Stimulated activated CD8-positive, alpha-beta memory T cell treated with anti-CD3 and anti-CD28 coated beads, Interleukin-7, amount 100 ng/mL, for 1 hour (primary cell): ENCODE results near the gene SH3PXD2B.

Experiments used
- DNase-seq, 2 donors: peaks; one replicate each; pipeline ENCODE4 v3.0.0-alpha.2; 2020; ENCODE audit warnings: low read depth in 2 of 2

SH3PXD2B gene

GRCh38 chr5:172454358-172455086 lies at the start of gene SH3PXD2B:
Gene SH3PXD2B, minus strand, starts transcription at chr5:172454525. Its CDS starts 173 bp downstream, at chr5:172454352.
- DNase-seq, result no peak

- no peak for DNase-seq
Observed at GRCh38 chr5:172502969-172503368, 48.6 kb upstream of the SH3PXD2B start.

DNA sequence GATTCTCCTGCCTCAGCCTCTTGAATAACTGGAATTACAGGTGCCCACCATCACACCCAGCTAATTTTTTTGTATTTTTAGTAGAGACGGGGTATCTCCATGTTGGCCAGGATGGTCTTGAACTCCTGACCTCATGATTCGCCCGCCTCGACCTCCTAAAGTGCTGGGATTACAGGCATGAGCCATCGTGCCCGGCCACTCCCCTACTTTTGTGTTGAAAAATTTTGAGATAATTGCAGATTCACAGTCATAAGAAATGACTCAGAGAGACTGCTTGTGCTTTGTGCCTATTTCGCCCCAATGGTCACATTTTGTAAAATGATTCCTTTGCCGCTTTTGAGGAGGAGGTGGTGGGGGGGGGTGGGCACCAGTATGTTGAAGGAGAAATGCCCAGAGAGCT lies 48.1 kb upstream of the SH3PXD2B start:
- DNase-seq, result no peak

GRCh38 chr5:172501708-172502320 lies 47.5 kb upstream of the SH3PXD2B start:
- no peak for DNase-seq

DNA sequence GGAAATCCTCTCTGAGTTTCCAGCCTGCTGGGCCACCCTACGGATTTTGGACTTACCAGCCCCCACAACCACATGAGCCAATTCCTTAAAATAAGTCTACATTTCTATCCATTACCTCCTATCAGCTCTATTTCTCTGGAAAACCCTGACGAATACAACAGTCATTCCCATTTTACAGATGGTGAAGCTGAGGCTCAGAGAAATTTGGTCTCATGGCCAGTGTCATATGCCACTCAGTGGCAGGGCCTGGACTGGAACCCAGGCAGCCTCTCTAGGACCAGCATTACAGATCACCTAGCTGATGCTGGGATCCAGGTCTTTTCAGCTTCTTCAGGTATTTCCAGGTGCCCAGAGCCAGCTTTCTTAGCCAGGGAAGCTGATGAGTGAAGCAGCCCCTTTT lies 45.0 kb upstream of the SH3PXD2B start:
- no peak for DNase-seq

- no peak for DNase-seq
Observed at GRCh38 chr5:172498431-172499129, 44.3 kb upstream of the SH3PXD2B start.

- DNase-seq, result no peak
Observed at GRCh38 chr5:172497591-172498255, 43.4 kb upstream of the SH3PXD2B start.

DNA sequence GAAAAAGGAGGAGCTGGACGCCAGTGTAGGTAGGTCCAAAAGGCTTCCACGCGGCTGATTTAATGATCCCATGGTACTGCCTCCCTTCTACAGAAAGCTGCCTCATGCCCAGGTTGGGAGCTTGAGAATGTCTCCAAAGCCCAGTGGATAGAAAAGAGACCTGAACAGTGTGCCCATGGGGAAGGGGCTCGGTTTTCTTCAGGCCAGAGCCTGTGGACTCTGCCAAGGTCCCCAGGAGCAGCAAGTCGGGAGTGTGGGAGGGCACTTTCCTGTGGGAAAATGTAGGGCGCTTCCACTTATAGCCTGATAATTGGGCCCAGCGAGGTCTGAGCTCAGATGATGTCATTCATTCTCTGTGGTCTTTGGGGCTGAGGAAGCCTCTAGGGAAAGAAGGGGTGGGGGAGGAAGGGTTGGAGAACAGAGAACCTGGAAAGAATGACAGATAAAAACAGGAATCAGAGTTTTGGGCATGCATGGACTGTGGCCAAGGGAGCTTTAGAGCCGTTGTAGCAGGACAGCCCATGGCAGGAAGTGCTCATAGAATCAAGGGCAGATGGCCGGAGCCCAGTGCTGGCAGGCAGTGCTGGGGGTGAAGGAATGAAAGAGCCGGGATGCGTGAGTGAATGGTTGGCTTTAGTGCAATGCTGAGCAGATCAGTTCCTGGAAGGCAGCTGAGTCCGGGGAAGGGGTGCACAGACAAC lies 42.5 kb upstream of the SH3PXD2B start:
- no peak for DNase-seq

DNA sequence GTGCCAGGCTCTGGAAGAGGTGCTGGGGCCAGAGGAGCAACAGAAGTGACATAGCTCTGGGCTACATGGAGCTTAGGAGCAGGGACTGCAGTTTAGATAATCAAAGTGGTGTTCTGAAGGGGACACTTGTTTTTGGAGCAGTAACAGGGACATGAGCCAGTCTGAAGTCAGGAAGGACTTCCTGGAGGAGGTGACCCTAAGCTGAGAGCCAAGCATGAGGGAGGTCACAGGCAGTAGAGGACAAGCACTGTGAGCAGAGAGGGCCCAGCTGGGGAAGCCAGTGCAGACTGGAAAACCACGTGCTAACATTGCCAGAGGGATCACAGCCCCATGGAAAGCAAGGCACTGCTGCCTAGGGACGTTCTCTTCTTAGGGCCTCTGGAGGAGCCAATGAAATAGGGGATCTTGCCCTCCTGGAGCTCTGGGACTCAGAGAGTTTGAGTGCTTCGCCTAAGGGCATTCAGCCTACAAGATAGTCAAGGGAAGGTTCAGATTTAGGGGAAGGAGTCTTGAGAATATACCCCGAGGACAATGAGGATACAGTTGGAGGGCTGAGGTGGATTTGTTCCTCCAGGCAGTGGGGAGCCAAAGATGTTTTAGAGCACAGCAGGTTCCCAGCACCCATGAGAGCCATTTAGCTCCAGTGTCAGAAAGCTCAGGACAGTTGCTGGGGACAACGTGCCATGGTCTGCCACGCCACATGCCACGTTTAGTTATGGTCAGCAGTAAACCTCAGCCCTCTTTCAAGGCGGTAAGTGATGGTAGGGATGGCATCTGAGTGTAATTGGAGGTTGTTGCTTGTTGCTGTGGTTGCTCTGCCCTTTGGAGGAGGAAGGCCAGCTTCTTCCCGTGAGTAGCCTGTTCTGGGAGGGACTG lies 40.5 kb upstream of the SH3PXD2B start:
- DNase-seq, result no peak

DNA sequence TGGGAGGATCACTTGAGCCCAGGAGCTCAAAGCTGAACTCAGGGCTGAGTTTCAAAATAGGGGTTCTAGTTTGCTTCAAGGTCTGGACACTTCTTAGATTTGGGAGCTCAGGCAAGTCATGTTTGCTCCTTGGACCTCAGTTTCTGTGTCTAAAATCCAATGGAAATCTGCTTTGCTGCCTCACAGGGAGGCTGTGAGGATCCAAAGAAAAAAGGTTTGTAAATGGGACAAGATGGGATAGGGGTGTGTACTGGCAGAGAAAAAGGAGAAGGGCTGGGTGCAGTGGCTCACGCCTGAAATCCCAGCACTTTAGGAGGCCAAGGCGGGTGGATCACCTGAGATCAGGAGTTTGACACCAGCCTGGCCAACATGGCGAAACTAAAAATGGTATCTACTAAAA lies 39.6 kb upstream of the SH3PXD2B start:
- no peak for DNase-seq

DNA sequence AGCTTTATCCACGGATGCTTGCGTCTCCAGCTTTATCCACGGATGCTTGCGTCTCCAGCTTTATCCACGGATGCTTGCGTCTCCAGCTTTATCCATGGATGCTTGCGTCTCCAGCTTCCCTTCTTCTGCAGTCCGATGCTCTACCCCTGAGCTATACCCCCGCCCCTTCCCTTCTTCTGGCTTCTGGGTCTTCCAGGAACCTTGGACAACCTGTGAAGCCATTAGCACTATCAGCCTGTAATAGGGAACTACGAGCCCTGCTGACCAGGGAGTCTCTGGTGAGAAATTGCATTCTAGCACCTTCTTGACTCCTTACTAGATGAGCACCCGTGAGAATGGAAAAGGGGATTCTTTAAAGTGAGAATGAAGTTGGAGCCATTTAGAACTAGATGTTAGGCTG lies 39.1 kb upstream of the SH3PXD2B start:
- DNase-seq, result no peak

GRCh38 chr5:172493002-172493401 lies 38.7 kb upstream of the SH3PXD2B start:
- DNase-seq, result no peak

GRCh38 chr5:172492097-172492840 lies 37.9 kb upstream of the SH3PXD2B start:
- DNase-seq, result no peak

DNA sequence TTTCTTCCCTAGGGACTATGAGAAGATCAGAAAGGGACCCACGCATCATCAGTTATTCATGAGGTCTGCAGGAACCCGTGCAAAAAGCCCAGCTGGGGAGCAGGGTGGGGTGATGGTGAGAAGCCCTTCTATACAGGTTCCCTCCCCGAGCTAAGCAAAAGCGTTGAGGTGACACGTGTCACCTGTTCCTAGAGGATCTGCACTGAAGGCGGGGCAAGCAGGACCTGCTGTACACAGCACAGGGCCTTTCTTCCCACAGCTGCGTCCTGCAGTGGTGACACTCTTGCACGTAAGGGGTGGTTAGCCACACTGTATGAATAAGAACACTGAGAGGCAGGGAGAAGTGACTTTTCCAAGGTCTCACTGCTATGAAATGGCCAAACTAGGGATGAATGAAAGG lies 37.2 kb upstream of the SH3PXD2B start:
- DNase-seq, result no peak

DNA sequence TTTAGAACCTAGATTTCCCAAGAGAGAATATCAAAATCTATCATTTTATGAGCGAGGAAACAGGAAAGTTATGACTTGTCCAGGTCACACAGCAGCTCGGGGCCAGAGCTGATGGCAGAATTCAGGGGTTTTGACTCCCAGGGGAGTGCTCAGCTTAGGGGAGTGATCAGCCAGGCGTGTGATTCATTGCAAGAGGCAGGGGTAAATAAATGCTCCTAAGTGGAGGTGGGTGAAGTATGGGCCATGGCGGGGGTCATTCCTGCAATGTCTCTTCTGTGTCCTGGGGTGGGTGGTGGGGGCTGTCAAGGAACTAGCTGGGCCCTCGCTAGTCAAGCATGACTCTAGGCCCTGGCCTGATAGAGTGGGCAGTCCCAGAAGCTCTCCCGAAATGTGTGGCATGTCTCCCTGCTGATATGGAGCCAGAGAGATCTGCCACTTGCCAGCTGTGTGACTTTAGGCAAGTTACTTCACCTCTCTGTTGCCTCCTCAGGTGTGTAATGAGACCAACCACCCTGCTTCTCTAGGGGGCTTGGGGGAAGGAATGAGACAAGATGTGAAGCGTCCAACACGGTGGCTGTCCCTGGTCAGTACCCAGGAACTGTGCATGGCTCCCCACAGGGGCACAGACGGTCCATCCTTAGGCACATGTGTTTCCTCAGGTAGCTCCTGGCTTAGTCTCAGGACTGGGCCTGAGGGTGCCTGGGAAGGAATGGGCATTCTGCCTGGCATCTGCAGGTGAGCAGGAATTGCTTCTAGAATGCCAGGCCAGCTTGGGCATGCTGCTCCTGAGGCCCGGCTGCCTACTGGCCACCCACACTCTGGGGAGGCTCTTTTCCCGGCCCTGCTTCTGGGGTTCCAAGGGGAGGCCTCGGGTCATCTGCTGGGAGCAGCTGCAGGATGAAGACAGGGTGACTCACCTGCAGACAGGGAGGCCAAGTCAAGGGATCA lies 36.5 kb upstream of the SH3PXD2B start:
- no peak for DNase-seq

- DNase-seq, result no peak
Observed at GRCh38 chr5:172488221-172488620, 33.9 kb upstream of the SH3PXD2B start.

- no peak for DNase-seq
Observed at GRCh38 chr5:172487671-172488070, 33.3 kb upstream of the SH3PXD2B start.

DNA sequence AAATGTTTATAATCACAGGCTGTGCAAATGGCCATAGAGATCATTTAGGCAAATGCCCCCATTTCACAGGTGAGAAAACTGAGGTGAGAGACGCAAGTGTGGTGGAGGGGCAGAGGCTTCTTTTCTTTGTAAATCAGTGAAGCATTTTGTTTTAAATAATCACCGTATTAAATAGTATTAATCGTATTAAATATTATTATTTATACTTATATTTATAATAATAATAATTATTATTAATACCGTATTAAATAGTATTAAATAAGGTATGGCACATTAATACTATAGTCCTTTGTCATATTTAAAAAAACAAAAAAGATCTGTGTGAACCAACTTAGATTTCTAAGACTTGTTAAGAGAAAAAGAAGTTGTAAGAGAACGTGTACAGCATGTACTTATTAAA lies 32.6 kb upstream of the SH3PXD2B start:
- DNase-seq, result no peak

- no peak for DNase-seq
Observed at GRCh38 chr5:172486451-172486850, 32.1 kb upstream of the SH3PXD2B start.
